ENCODE measurements around the gene ITGB6.

GRCh38 chr2:160051371-160051800 lies 148.7 kb downstream of the ITGB6 start:
- TF ChIP-seq CTCF (conservative IDR thresholded peaks at IDR 0.05; ENCODE audit: low read depth, low read length) (no peak), EZH2 (IDR thresholded peaks at IDR 0.05; ENCODE audit: low read length, unreplicated experiment) (no peak)
